IMR-90 (cell line): Measurements from ENCODE around the gene KDM2B. TPM values are rescaled to one million over a fixed set of nuclear protein-coding genes. Genes with fewer than 3 reads are reported as not detected.
A peak's percentile ranks its signal among the peaks of the same experiment; 100 is the strongest.

Experiments
- ATAC-seq: fragments of 200-7000 bp; cut with Tn5 transposase; 2 replicates; pipeline ENCODE4 v1.9.1; 2020; ENCODE audit warnings: low read depth, mild to moderate bottlenecking, moderate library complexity
- BruUV-seq: library from RNA; stranded (reverse); fragments of 400-500 nt; replicated peaks from 2 replicates; lab custom pipeline; 2021; lab: Mats Ljungman, UMichigan
- CTCF ChIA-PET: fragments of 300-600 bp; formaldehyde crosslinking; extraction: SDS; loops from one replicate; lab custom pipeline; 2021; ENCODE audit warnings: antibody characterized with exemption; lab: Yijun Ruan, JAX
- POLR2A ChIA-PET: fragments of 300-600 bp; sonication (Branson Sonifier 250); formaldehyde crosslinking; loops from one replicate; lab custom pipeline; 2022; ENCODE audit warnings: antibody characterized with exemption; ENCODE audit not compliant: unreplicated experiment; lab: Charles Lee
- DNase-seq: peaks from one replicate; pipeline ENCODE4 v3.0.0; 2013
- H2AFZ ChIP-seq: replicated peaks from 2 replicates; pipeline ENCODE3; 2013; ENCODE audit warnings: low read length, mild to moderate bottlenecking; ENCODE audit not compliant: poor library complexity
- H2AK5ac ChIP-seq: 2 replicates; pipeline ENCODE4 v1.6.1; 2013; ENCODE audit warnings: low read depth, low read length, inconsistent platforms
- H2AK9ac ChIP-seq: replicated peaks from 2 replicates; pipeline ENCODE3; 2013; ENCODE audit warnings: mild to moderate bottlenecking, low read depth, low read length, moderate library complexity; ENCODE audit not compliant: poor library complexity
- H2BK120ac ChIP-seq: 2 replicates; pipeline ENCODE4 v1.6.1; 2013; ENCODE audit warnings: low read depth, low read length, inconsistent platforms
- H2BK15ac ChIP-seq: 3 replicates; pipeline ENCODE4 v1.6.1; 2013; ENCODE audit warnings: low read depth, low read length, inconsistent platforms
- H2BK20ac ChIP-seq: 2 replicates; pipeline ENCODE4 v1.6.1; 2013; ENCODE audit warnings: low read depth, mild to moderate bottlenecking, inconsistent platforms, low read length, moderate library complexity
- H2BK5ac ChIP-seq: 2 replicates; pipeline ENCODE4 v1.6.1; 2013; ENCODE audit warnings: mild to moderate bottlenecking, low read depth, low read length, inconsistent platforms; ENCODE audit not compliant: poor library complexity, severe bottlenecking
- H3K14ac ChIP-seq: replicated peaks from 2 replicates; pipeline ENCODE4 v1.6.1; 2013; ENCODE audit warnings: low read depth, low read length, inconsistent platforms
- H3K18ac ChIP-seq: 2 replicates; pipeline ENCODE4 v1.6.1; 2013; ENCODE audit warnings: low read depth, low read length, control low read depth
- H3K23ac ChIP-seq: 2 replicates; pipeline ENCODE4 v1.6.1; 2013; ENCODE audit warnings: low read depth, low read length, inconsistent platforms
- H3K27ac ChIP-seq: 2 replicates; pipeline ENCODE4 v1.5.1; 2013; ENCODE audit warnings: mild to moderate bottlenecking, control low read depth, low read length; ENCODE audit not compliant: insufficient read depth
- H3K27me3 ChIP-seq: 2 replicates; pipeline ENCODE4 v1.6.1; 2013; ENCODE audit warnings: low read length; ENCODE audit not compliant: control insufficient read depth, insufficient read depth
- H3K36me3 ChIP-seq: 2 replicates; pipeline ENCODE4 v1.6.1; 2013; ENCODE audit warnings: low read length, mixed read lengths; ENCODE audit not compliant: control insufficient read depth, insufficient read depth
- H3K4ac ChIP-seq: 2 replicates; pipeline ENCODE4 v1.6.1; 2013; ENCODE audit warnings: low read depth, low read length, inconsistent platforms
- H3K4me1 ChIP-seq: 2 replicates; pipeline ENCODE4 v1.6.1; 2013; ENCODE audit warnings: low read length, mixed read lengths; ENCODE audit not compliant: control insufficient read depth, insufficient read depth
- H3K4me2 ChIP-seq: 2 replicates; pipeline ENCODE4 v1.6.1; 2013; ENCODE audit warnings: low read depth, mild to moderate bottlenecking, control low read depth, low read length, moderate library complexity
- H3K4me3 ChIP-seq: 2 replicates; pipeline ENCODE4 v1.5.1; 2013; ENCODE audit warnings: low read depth, mild to moderate bottlenecking, control low read depth, low read length, moderate library complexity; ENCODE audit not compliant: insufficient read depth
- H3K56ac ChIP-seq: 2 replicates; pipeline ENCODE4 v1.6.1; 2013; ENCODE audit warnings: low read length, inconsistent platforms; ENCODE audit not compliant: insufficient read depth; ENCODE audit errors: extremely low read depth
- H3K79me1 ChIP-seq, 2 experiments: 2 replicates each; pipeline ENCODE4 v1.6.1; 2013; ENCODE audit warnings: low read length in 2 of 2, inconsistent platforms in 1 of 2, low read depth in 1 of 2
- H3K9ac ChIP-seq: 2 replicates; pipeline ENCODE4 v1.6.1; 2013; ENCODE audit warnings: low read depth, low read length, control low read depth
- H3K9me1 ChIP-seq: 2 replicates; pipeline ENCODE4 v1.6.1; 2013; ENCODE audit warnings: low read length, inconsistent platforms; ENCODE audit not compliant: insufficient read depth
- H3K9me3 ChIP-seq: 2 replicates; pipeline ENCODE4 v1.6.1; 2013; ENCODE audit warnings: low read length; ENCODE audit not compliant: control insufficient read depth, insufficient read depth
- H4K20me1 ChIP-seq: 2 replicates; pipeline ENCODE4 v1.6.1; 2013; ENCODE audit warnings: low read length, inconsistent platforms; ENCODE audit not compliant: insufficient read depth
- H4K5ac ChIP-seq: 2 replicates; pipeline ENCODE4 v1.6.1; 2013; ENCODE audit warnings: mild to moderate bottlenecking, low read depth, low read length, control low read depth
- H4K8ac ChIP-seq, 2 experiments: 2 replicates each; pipeline ENCODE4 v1.6.1; 2013; ENCODE audit warnings: low read depth in 2 of 2, low read length in 2 of 2, control low read depth in 1 of 2, inconsistent platforms in 1 of 2
- H4K91ac ChIP-seq: 2 replicates; pipeline ENCODE4 v1.6.1; 2013; ENCODE audit warnings: low read depth, low read length, inconsistent platforms; ENCODE audit not compliant: insufficient read depth
- BHLHE40 ChIP-seq: fragments of 150-350 bp; IDR thresholded peaks from 2 replicates; pipeline ENCODE4 v1.6.1; 2016; ENCODE audit warnings: mild to moderate bottlenecking, low read depth, low read length
- CEBPB ChIP-seq: IDR thresholded peaks from 2 replicates; pipeline ENCODE4 v1.6.1; 2012; ENCODE audit warnings: low read depth, low read length, improper control_type of control experiment
- CHD1 ChIP-seq: IDR thresholded peaks from 2 replicates; pipeline ENCODE4 v1.6.1; 2012; ENCODE audit warnings: low read depth, low read length, improper control_type of control experiment
- CTCF ChIP-seq: conservative IDR thresholded peaks from 2 replicates; pipeline ENCODE4 v1.5.1; 2012; ENCODE audit warnings: mild to moderate bottlenecking, low read depth, low read length, improper control_type of control experiment
- ELK1 ChIP-seq: fragments of 150-350 bp; IDR thresholded peaks from 2 replicates; pipeline ENCODE4 v1.6.1; 2016; ENCODE audit warnings: low read depth, mild to moderate bottlenecking, low read length, moderate library complexity, borderline replicate concordance
- MAFK ChIP-seq: IDR thresholded peaks from 2 replicates; pipeline ENCODE4 v1.6.1; 2012; ENCODE audit warnings: low read depth, low read length, improper control_type of control experiment
- MAZ ChIP-seq: IDR thresholded peaks from 2 replicates; pipeline ENCODE4 v1.6.1; 2012; ENCODE audit warnings: low read depth, mild to moderate bottlenecking, low read length, improper control_type of control experiment, moderate library complexity, borderline replicate concordance
- MXI1 ChIP-seq: IDR thresholded peaks from 2 replicates; pipeline ENCODE4 v1.6.1; 2012; ENCODE audit warnings: low read depth, mild to moderate bottlenecking, low read length, moderate library complexity, borderline replicate concordance
- NFE2L2 ChIP-seq: fragments of 150-350 bp; IDR thresholded peaks from 2 replicates; pipeline ENCODE4 v1.6.1; 2016; ENCODE audit warnings: low read depth, mild to moderate bottlenecking, low read length
- POLR2A ChIP-seq: IDR thresholded peaks from 2 replicates; pipeline ENCODE4 v1.6.1; 2012; ENCODE audit warnings: mild to moderate bottlenecking, low read depth, low read length
- RCOR1 ChIP-seq: IDR thresholded peaks from 2 replicates; pipeline ENCODE4 v1.6.1; 2012; ENCODE audit warnings: mild to moderate bottlenecking, low read length, improper control_type of control experiment; ENCODE audit not compliant: insufficient replicate concordance
- RFX5 ChIP-seq: IDR thresholded peaks from 2 replicates; pipeline ENCODE4 v1.8.0; 2012; ENCODE audit warnings: low read depth, mild to moderate bottlenecking, low read length, moderate library complexity
- SMC3 ChIP-seq: fragments of 150-350 bp; IDR thresholded peaks from 2 replicates; pipeline ENCODE4 v1.6.1; 2016; ENCODE audit warnings: low read depth, mild to moderate bottlenecking, antibody characterized with exemption, low read length, moderate library complexity
- WGBS, 2 experiments: methylation state at CpG; one replicate each; pipeline versions ENCODE4 v1.1.5 to v1.1.7; 2013; ENCODE audit warnings: missing lambda C conversion rate in 2 of 2; ENCODE audit not compliant: insufficient read length in 1 of 2; ENCODE audit errors: extremely low coverage in 2 of 2; 5-methylcytosine and 5-hydroxymethylcytosine counted together
- dilution Hi-C: fragments of 300-500 bp; cut with HindIII; formaldehyde crosslinking; loops from one replicate; pipeline ENCODE4 v1.14.3; 2018; ENCODE audit warnings: low sequenced_read_pairs; ENCODE audit not compliant: unreplicated experiment
- in situ Hi-C: fragments of 300-500 bp; cut with MboI; formaldehyde crosslinking; loops from 3 replicates; pipeline ENCODE4 v1.14.3; 2019; ENCODE audit warnings: low sequenced_read_pairs, inconsistent platforms, mixed read lengths
- intact Hi-C: fragments of 100-400 bp; cut with micrococcal nuclease; formaldehyde crosslinking; loops from 2 replicates; pipeline ENCODE4 v1.10.0; 2022
- polyA plus RNA-seq, 3 experiments: library from polyadenylated mRNA; depleted of rRNA; stranded (reverse); fragments of >200 nt; gene quantifications; 2 replicates each; pipeline ENCODE4 v1.2.3, GENCODE V29; 2012; ENCODE audit warnings: low replicate concordance in 1 of 3
- total RNA-seq: library from RNA; depleted of rRNA; stranded (reverse); fragments of >200 nt; gene quantifications from 2 replicates; pipeline ENCODE4 v1.2.3, GENCODE V29; 2012

KDM2B gene
- total and polyA plus RNA-seq, 2 of the 4 experiments (the other 2 are of a cell fraction) = 22.6 to 24.2 TPM

- peak overlapping the region; percentile 87 for H2AFZ ChIP-seq
- H2BK15ac ChIP-seq = no peak overlapping the region
- peak overlapping the region in 1 of 2 experiments; percentile 53; a peak in 1 of 4 replicates for H4K8ac ChIP-seq
- no peak overlapping the region for H3K18ac ChIP-seq
- no peak overlapping the region for H3K56ac ChIP-seq
- 1% methylated on average over 33 of the region's 73 CpGs; no CpG with 5 or more reads in 1 of the 2 experiments for WGBS, 2 experiments
- H3K4ac ChIP-seq = peak overlapping the region; percentile 57; the same call in 1 of the 2 replicates
- peak; percentile 77 for DNase-seq
- no peak overlapping the region for H2BK20ac ChIP-seq
- peaks cover 11 to 42% of the 10 kb centered on the region in 2 experiments for H3K79me1 ChIP-seq
- no TSS peak for BruUV-seq
- H3K36me3 ChIP-seq = peaks cover 4% of the 10 kb centered on the region; the same call in 1 of the 2 replicates
- CTCF ChIA-PET = interaction anchor here (0.7 to 1.1 kb wide), 2 partner anchors 131 to 890 kb away, joined by 3 to 9 read pairs; no protein-coding TSS in a partner anchor
- no peak overlapping the region for H4K5ac ChIP-seq
- H3K4me1 ChIP-seq = peaks cover 31% of the 10 kb centered on the region
- peak overlapping the region; percentile 19 for H2AK9ac ChIP-seq
- no peaks in the 10 kb centered on the region for H3K27me3 ChIP-seq
- peak overlapping the region; percentile 48; the same call in 1 of the 2 replicates for H2BK120ac ChIP-seq
- peaks cover 12% of the 10 kb centered on the region; the same call in 1 of the 2 replicates for H4K20me1 ChIP-seq
- in situ Hi-C loops = no loop called here
- 0 out of 2 replicates have a peak overlapping the region, but pooled peaks have one; percentile 44 for H3K23ac ChIP-seq
- peak overlapping the region; percentile 56 for H3K4me2 ChIP-seq
- peak overlapping the region; percentile 58 for H2BK5ac ChIP-seq
- peak overlapping the region; percentile 38; the same call in 1 of the 2 replicates for H2AK5ac ChIP-seq
- intact Hi-C loops = loop anchor here (2.0 kb wide), 1 partner anchor 36 kb away; no protein-coding TSS in a partner anchor
- dilution Hi-C loops = no loop called here
- peak overlapping the region; percentile 61; the same call in 1 of the 2 replicates for H4K91ac ChIP-seq
- ATAC-seq = peak; percentile 35
- peak overlapping the region; percentile 11 for H3K4me3 ChIP-seq
- H3K9me3 ChIP-seq = no peaks in the 10 kb centered on the region
- no peak overlapping the region for H3K9ac ChIP-seq
- peak overlapping the region; percentile 49 for H3K27ac ChIP-seq
- peaks cover 26% of the 10 kb centered on the region; the same call in 1 of the 2 replicates for H3K9me1 ChIP-seq
- peak overlapping the region; percentile 40; the same call in 1 of the 2 replicates for H3K14ac ChIP-seq
- POLR2A ChIA-PET = interaction anchor here (0.6 kb wide), 1 partner anchor 42 kb away, joined by 4 read pairs; no protein-coding TSS in a partner anchor
- TF ChIP-seq CEBPB = no peak
- TF ChIP-seq MAFK = no peak
- TF ChIP-seq NFE2L2 = no peak
- peak; percentile 11; the same call in 1 of the 2 replicates for TF ChIP-seq MAZ
- TF ChIP-seq CTCF = no peak
- no peak for TF ChIP-seq SMC3
- peak; percentile 16; the same call in 1 of the 2 replicates for TF ChIP-seq MXI1
- TF ChIP-seq CHD1 = no peak
- TF ChIP-seq ELK1 = no peak
- TF ChIP-seq BHLHE40 = peak; percentile 46; the same call in 1 of the 2 replicates
- TF ChIP-seq RFX5 = no peak
- no peak for TF ChIP-seq RCOR1
- TF ChIP-seq POLR2A = no peak
Measured at GRCh38 chr12:121536899-121537813, 43.7 kb downstream of the KDM2B start.
